A204.1 (cell line): ENCODE results near the gene PHF19.

Experiments used
- FAIRE-seq: peaks from 2 replicates; lab custom pipeline; 2012; peaks lifted over from hg19 to GRCh38; lab: Jason Lieb, UNC

PHF19 gene

GRCh38 chr9:120876842-120877240 is at the start of gene PHF19:
TSS of gene PHF19 (minus strand) at chr9:120877188. CDS start at chr9:120874741, 2,447 bp downstream.
- no peak for FAIRE-seq

- no peak for FAIRE-seq
These were observed 49.5 kb upstream of the PHF19 start, which contains the start of gene TRAF1 for GRCh38 chr9:120926397-120926928. TSS of gene TRAF1 (minus strand) at chr9:120926796. CDS start at chr9:120926075, 721 bp downstream.

- FAIRE-seq, result no peak
These were observed 48.8 kb upstream of the PHF19 start for GRCh38 chr9:120925535-120926396.

- FAIRE-seq, result no peak
These were observed 47.9 kb upstream of the PHF19 start for GRCh38 chr9:120924698-120925534.

- FAIRE-seq, result no peak
These were observed 46.8 kb upstream of the PHF19 start for GRCh38 chr9:120923620-120924328.

- FAIRE-seq, result no peak
These were observed 45.6 kb upstream of the PHF19 start for GRCh38 chr9:120922404-120923195.

GRCh38 chr9:120921661-120922181 is 44.7 kb upstream of the PHF19 start:
- no peak for FAIRE-seq

GRCh38 chr9:120920806-120921178 is 43.8 kb upstream of the PHF19 start:
- FAIRE-seq, result no peak

- FAIRE-seq, result no peak
These were observed 43.1 kb upstream of the PHF19 start for GRCh38 chr9:120919843-120920805.

GRCh38 chr9:120918931-120919842 is 42.2 kb upstream of the PHF19 start:
- no peak for FAIRE-seq

GRCh38 chr9:120917929-120918762 is 41.2 kb upstream of the PHF19 start:
- no peak for FAIRE-seq

- FAIRE-seq, result no peak
These were observed 40.2 kb upstream of the PHF19 start for GRCh38 chr9:120916991-120917880.

GRCh38 chr9:120916588-120916987 is 39.6 kb upstream of the PHF19 start:
- no peak for FAIRE-seq

- FAIRE-seq, result no peak
These were observed 39.0 kb upstream of the PHF19 start for GRCh38 chr9:120915854-120916470.

GRCh38 chr9:120914953-120915352 is 38.0 kb upstream of the PHF19 start:
- no peak for FAIRE-seq

GRCh38 chr9:120914396-120914795 is 37.4 kb upstream of the PHF19 start:
- no peak for FAIRE-seq
